ENCODE data around the gene RYR2. TPM values are rescaled to one million over a fixed set of nuclear protein-coding genes. Genes with fewer than 3 reads are reported as not detected.

Gene RYR2
- total and polyA plus RNA-seq, 12 donors, result 43.1 to 1,252 (median 872) TPM

DNA sequence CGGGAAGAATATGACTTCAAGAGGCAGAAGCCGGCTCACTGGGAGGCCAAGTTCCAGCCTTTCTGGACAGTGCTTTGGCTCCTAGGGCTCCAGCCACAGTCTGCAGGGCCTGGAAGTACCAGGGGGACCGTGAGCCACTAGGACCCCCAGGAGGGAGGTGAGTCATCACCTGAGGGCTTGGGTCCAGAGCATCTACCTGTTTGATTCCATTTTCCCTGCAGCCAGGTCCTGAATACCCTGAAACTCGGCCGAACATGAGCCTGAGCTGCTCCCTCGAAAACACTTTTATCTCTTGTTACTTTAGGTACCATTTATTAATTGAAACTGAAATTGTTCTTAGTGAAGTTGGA, 164.1 kb downstream of the RYR2 start:
- Histone ChIP-seq H3K27ac (peak overlapping the region in 2 of 10 donors; percentile 38 to 63), H3K4me3 (no peak overlapping the region), H3K36me3 (no peaks in the 10 kb centered on the region), H3K27me3 (no peaks in the 10 kb centered on the region), H3K4me1 (peaks cover 3 to 91% (median 30%) of the 10 kb centered on the region in 9 donors), H3K9me3 (no peaks in the 10 kb centered on the region)
- peak in 3 of 8 donors; percentile 6 to 32 (median 6) for ATAC-seq
- WGBS, 2 donors, result 33 to 45% methylated on average over 6 of the region's 6 CpGs
- DNase-seq, result no peak
- TF ChIP-seq, protein P1, sequence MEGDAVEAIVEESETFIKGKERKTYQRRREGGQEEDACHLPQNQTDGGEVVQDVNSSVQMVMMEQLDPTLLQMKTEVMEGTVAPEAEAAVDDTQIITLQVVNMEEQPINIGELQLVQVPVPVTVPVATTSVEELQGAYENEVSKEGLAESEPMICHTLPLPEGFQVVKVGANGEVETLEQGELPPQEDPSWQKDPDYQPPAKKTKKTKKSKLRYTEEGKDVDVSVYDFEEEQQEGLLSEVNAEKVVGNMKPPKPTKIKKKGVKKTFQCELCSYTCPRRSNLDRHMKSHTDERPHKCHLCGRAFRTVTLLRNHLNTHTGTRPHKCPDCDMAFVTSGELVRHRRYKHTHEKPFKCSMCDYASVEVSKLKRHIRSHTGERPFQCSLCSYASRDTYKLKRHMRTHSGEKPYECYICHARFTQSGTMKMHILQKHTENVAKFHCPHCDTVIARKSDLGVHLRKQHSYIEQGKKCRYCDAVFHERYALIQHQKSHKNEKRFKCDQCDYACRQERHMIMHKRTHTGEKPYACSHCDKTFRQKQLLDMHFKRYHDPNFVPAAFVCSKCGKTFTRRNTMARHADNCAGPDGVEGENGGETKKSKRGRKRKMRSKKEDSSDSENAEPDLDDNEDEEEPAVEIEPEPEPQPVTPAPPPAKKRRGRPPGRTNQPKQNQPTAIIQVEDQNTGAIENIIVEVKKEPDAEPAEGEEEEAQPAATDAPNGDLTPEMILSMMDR (IDR thresholded peaks at IDR 0.05), result no peak
- intact Hi-C loops (cut with DNase I), result no loop called here

DNA sequence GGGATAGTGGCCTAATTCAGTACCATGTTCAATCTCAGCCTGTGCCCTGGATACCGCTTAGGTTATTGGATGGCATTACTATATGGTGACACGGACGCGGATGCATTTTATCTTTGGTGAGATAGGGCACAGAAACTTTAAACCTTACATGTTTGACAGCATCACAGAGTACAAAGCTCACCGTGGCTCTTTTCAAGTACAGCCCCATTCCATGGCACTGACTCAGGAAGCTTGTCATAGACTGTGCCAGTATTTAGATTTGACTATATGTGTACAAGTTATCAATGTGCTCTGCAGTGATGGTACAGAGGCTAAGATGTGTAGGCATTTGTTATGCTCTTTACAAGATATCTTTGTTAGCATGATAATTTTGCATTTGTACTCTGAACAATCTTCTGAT, 169.0 kb downstream of the RYR2 start:
- peak in 6 of 8 donors; percentile 24 to 61 (median 46) for ATAC-seq

DNA sequence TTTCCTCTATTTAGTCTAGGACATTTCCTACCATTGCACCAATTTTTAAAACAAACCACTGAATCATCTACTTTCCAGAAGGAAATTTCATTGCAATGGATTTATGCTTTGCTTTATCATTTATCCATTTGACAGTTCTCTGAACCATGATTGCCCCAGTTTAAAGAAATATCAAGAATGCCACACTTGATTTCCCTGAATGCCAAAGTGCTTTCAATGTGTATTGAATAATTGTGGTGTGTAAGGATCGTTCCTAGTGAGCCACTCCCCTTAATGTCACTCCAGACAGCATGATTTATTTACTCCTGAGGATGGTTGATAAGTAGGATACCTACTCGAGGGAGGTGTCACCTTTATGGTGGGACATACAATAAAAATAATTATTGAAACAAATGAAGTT, 169.6 kb downstream of the RYR2 start:
- WGBS, 2 donors, result 14 to 23% methylated on average over 2 of the region's 2 CpGs
- H3K27ac ChIP-seq, result no peak overlapping the region
- intact Hi-C loops (cut with DNase I), result no loop called here
- TF ChIP-seq, protein P1 (IDR thresholded peaks at IDR 0.05), result no peak
- no peaks in the 10 kb centered on the region for H3K9me3 ChIP-seq
- DNase-seq (no peak), ATAC-seq (no peak)
- H3K36me3 ChIP-seq, result no peaks in the 10 kb centered on the region
- H3K27me3 ChIP-seq, result no peaks in the 10 kb centered on the region
- H3K4me1 ChIP-seq, result peaks cover 0 to 82% (median 19%) of the 10 kb centered on the region in 9 donors
- no peak overlapping the region for H3K4me3 ChIP-seq

More for the DNA sequence above, 169.0 kb downstream of the RYR2 start:
- Histone ChIP-seq H3K4me1 (peaks cover 0 to 82% (median 19%) of the 10 kb centered on the region in 9 donors), H3K36me3 (no peaks in the 10 kb centered on the region), H3K9me3 (no peaks in the 10 kb centered on the region), H3K27ac (peak overlapping the region in 4 of 10 donors; percentile 5 to 39 (median 27)), H3K27me3 (no peaks in the 10 kb centered on the region), H3K4me3 (no peak overlapping the region)
- 27 to 53% methylated on average over 5 of the region's 5 CpGs for WGBS, 2 donors
- TF ChIP-seq, protein P1 (IDR thresholded peaks at IDR 0.05), result no peak
- intact Hi-C loops (cut with DNase I), result no loop called here
- DNase-seq, result no peak

DNA sequence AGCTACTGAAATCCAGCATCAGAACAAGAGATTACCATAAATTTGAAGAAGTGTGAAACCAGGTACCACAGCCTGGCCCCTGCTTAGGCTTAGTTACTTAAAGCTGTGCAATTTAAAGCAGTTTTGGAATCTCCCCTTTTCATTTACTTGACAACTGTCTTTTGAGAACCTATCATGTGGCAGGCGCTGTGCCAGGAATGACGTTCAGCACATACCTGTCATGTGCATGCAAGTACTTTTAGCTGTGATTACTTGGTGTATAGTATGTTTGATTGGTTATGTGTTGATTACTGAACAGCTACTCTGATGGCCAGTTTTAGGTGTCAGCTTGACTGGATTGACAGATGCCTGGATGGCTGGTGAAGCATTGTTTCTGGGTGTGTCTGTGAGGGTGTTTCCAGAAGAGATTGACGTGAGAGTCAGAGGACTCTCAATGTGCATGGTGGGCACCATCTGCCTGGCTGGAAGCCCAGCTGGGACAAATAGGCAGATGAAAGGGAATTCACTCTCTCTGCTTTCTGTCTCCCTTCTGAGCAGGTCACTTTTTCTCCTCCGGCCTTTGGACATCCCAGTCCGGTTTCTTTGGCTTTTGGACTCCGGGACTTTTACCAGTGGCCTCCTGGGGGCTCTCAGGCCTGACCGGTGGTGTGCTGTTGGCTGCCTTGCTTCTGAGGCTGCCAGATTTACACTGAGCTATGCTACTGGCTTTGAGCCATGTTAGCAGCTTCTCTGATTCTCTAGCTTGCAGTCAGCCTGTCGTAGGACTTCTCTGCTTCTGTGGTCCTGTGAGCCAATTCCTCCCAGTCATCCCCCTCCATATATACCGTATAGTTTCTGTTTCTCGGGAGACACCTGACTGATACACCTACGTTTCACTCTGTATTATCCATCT, 178.0 kb downstream of the RYR2 start:
- Histone ChIP-seq H3K4me1 (peaks cover 3 to 99% (median 47%) of the 10 kb centered on the region in 9 donors), H3K9me3 (no peaks in the 10 kb centered on the region), H3K27ac (peak overlapping the region in 6 of 10 donors; percentile 3 to 49 (median 27)), H3K27me3 (no peaks in the 10 kb centered on the region), H3K36me3 (no peaks in the 10 kb centered on the region), H3K4me3 (peak overlapping the region in 1 of 10 donors; percentile 13)
- intact Hi-C loops (cut with DNase I), result no loop called here
- ATAC-seq (peak; percentile 52 to 76 (median 64)), DNase-seq (peak; percentile 29 to 49)
- TF ChIP-seq, protein P1 (IDR thresholded peaks at IDR 0.05), result peak in 3 of 9 donors; percentile 21 to 24 (median 22)
- 27 to 36% methylated on average over 11 of the region's 11 CpGs for WGBS, 2 donors
